Activated naive CD4-positive, alpha-beta T cell (primary cell): Measurements from ENCODE around the gene KDM7A.
A peak's percentile ranks its signal among the peaks of the same experiment; 100 is the strongest.
"Not testable (repeated sequence)": the region's sequence is repeated elsewhere in the genome, so short reads cannot be mapped to it uniquely, and the experiment has no call there.

ENCODE experiments used
- DNase-seq, 4 experiments: peaks; one replicate each; lab custom pipeline; 2025; lab: John Stamatoyannopoulos, UW

KDM7A gene

DNA sequence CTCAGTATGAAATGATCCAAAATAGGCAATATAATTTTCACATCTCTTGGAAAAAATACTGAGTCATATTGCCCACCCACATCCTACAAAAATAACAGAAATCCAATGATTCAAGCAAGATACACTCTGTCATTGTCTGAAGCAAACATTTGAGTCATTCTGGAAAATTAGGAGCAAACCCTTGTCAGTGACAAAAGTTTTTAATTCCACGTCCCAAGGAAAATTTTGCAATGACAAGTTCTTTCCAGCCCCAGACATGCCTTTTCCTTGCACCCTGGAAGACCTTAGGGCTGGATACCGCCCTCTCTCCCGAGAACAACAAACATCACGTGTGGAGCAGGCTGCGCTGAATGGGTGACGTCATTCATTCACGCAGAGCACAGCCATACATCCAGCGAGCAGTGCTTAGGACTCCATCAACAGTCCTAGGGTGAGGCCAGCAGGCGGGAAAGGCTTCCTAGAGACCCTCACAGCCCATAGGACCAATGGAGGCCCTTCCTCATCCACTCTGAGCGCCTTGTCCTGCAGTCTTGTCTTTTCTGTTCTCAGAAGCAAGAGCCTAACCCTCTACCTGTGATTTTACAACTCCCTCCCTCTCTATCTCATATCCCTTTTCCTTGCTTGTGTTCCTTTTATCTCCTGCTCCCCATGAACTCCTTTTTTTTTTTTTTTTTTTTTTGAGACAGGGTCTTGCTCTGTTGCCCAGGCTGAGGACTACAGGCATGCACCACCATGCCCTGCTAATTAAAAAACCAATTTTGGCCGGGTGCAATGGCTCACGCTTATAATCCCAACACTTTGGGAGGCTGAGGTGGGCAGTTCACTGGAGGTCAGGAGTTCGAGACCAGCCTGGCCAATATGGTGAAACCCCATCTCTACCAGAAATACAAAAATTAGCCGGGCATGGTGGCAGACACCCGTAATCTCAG lies 23.5 kb upstream of the KDM7A start:
- no peak for DNase-seq

GRCh38 chr7:140197938-140198337 lies 21.2 kb upstream of the KDM7A start:
- no peak for DNase-seq

GRCh38 chr7:140197218-140197890 lies 20.6 kb upstream of the KDM7A start:
- DNase-seq, result no peak

DNA sequence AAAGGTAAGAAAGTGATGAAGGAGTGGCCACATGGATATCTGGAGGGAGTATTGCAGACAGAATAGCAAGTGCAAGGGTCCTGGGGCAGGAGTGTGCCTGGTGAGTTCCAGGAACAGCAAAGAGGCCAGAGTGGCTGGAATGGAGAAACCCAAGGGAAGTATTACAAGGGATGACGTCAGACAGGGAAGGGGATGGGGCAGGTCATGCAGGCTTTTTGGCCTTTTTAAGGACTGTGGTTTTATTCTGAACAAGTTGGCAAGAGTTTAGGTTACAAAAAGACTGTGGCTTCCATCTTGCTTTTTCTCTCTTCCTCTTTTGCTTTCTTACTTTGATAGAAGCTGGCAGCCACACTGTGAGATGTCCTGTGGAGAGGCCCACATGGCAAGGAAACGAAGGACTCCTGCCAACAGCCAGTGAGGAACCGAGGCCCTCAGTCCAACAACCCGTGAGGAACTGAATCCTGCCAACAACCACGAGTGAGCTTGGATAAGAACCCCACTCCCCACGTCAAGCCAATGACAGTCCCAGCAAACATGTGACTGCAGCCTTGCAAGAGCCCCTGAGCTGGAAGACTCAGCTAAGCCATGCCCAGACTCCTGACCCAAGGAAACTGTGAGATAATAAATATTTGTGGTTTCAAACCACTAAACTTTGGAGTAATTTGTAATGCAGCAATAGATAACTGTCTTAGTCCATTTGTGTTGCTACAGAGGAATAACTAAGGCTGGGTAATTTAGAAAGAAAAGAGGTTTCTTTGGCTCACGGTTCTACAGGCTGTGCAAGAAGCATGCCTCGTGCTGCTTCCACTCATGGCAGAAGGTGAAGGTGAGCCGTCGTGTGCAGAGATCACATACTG lies 19.8 kb upstream of the KDM7A start:
- DNase-seq, result no peak

- no peak for DNase-seq
These were observed 19.1 kb upstream of the KDM7A start for GRCh38 chr7:140195859-140196258.

DNA sequence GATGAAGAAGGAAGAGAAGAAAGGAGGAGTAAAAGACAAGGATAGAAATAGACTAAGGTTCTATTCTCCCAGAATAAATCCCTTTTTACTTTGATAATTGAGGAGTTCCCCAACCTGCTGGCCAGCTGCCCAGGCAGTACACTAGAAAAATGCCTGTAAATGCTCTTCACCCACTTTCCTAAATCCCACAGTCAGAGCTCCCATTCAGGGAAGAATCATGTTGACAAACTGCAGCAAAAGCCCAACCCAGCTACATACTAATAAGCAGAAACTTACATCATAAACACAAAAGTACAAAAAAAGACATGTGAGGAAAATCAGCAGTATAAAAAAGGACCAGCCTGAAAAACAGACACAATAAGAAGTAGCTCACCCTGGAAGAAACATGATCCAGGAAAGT lies 15.8 kb upstream of the KDM7A start:
- no peak for DNase-seq

- no peak for DNase-seq
These were observed 15.4 kb upstream of the KDM7A start for GRCh38 chr7:140192176-140192575.

DNA sequence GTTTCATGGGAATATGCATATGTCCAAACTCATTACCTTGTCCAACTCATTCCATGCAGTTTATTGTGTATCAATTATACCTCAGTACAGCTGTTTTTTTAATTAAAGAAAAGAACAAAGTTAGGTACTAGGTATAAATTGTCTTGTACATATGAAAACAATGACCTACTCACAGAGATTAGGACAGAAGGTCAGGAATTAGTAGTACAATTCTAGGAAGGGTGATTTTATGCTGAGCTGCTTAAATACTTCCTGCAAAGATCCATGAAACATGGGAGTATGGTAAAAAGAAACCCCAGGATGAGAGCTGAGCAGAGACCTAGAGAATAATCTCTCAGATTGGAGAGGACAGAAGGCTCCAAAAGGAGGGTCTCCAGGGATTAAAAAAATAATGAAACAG lies 13.8 kb upstream of the KDM7A start:
- DNase-seq, result no peak

DNA sequence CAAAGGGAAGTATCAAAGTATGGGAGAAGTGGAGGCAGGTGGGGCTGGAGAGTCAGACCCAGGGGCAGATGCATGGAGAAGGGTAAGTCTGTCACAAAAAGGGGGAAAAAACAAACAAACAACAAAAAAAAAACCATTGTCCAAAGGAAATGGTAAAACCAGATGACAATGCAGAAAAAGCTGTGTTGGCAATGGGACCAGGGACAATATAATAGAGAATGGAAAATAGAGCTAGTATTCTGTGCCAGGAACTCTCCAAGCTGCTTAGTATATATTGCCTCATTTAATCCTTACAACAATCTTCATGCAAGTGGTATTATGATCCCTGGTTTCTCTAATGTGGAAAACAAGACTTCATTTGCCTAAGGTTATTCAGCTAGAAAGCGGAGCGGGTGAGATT lies 13.1 kb upstream of the KDM7A start:
- no peak for DNase-seq

GRCh38 chr7:140182917-140183316 lies 6.1 kb upstream of the KDM7A start:
- DNase-seq, result no peak

GRCh38 chr7:140179339-140179738 lies 2.6 kb upstream of the KDM7A start:
- DNase-seq, result no peak

GRCh38 chr7:140176122-140176701 lies 571 bp downstream of the KDM7A start:
- DNase-seq, result peak in 1 of 4 experiments; percentile 27

- DNase-seq, result peak; percentile 38 to 78 (median 64)
These were observed 1.3 kb downstream of the KDM7A start for GRCh38 chr7:140175221-140176121.

GRCh38 chr7:140174217-140174616 lies 2.6 kb downstream of the KDM7A start:
- no peak for DNase-seq

GRCh38 chr7:140170375-140170774 lies 6.4 kb downstream of the KDM7A start:
- no peak for DNase-seq

DNA sequence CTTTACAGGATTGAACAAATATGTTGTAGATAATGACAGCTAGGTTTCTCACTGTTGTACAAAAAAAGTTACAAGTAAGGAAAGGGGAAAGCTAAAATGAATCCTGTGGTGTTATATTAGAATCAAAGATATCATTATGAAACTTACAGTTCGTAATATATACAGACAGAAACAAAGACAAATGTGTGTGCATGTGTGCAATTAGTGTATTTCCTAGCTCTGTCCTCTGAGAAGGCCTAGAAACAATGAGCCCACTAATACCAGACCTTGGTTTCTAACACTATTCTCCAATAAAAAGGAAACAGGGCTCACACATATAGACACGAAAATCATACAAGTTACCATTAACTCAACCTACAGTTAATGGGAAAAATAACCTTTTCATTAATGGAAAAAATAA lies 8.0 kb downstream of the KDM7A start:
- no peak for DNase-seq

- DNase-seq, result no peak
These were observed 11.4 kb downstream of the KDM7A start for GRCh38 chr7:140165422-140165821.

DNA sequence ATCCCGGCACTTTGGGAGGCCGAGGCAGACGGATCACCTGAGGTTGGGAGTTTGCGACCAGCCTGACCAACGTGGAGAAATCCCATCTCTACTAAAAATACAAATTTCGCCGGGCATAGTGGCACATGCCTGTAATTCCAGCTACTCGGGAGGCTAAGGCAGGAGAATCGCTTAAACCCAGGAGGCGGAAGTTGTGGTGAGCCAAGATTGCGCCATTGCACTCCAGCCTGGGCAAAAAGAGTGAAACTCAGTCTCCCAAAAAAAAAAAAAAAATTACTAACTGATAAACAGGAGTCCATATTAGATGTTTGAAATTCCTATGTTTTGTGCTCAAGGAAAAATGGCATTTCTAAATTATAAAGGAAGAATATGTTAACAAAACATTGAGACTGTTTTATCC lies 14.7 kb downstream of the KDM7A start:
- not testable (repeated sequence) for DNase-seq

GRCh38 chr7:140161047-140161446 lies 15.7 kb downstream of the KDM7A start:
- DNase-seq, result no peak

DNA sequence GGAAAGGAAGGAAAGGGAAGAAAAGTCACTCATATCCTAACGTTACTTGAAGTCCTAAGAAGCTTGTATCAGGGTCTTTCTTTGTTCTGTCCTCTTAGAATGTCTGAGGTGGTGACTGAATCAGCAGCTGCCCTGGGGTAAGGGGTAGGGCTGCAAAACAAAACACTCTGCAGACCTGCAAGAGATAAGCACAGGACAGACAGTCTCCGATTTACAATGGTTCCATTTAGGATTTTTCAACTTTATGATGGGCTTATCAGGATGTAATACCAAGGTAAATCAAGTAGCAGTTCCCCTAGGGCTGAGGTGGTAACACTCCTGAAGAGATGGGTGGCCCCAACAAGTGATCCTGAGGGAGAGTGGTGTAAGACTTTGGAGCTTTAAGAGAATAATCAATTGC lies 16.5 kb downstream of the KDM7A start:
- no peak for DNase-seq

DNA sequence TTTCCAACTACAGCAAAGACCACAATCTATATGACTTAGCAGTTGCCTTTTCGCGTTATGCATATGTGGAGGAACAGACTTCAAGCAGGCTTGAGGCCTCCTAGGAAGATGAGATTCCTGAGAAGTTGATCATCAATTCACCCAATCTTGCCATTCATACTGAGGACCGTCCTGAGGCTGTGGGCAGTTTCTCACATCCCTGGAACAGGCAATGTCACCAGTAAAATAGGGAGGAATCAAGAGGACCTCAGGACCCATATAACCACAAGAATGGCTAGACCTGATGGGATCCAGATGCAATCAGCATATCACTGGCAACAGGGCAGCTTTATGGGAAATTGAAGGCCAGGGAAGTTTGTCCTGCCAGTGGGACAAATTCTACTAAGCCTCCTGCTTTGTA lies 17.3 kb downstream of the KDM7A start:
- DNase-seq, result no peak
